Forelimb muscle (tissue), 1 donor: Measurements from ENCODE around the gene NUBP1. TPM values are rescaled to one million over a fixed set of nuclear protein-coding genes. Genes with fewer than 3 reads are reported as not detected.
A peak's percentile ranks its signal among the peaks of the same experiment; 100 is the strongest.
"Not testable (repeated sequence)": the region's sequence is repeated elsewhere in the genome, so short reads cannot be mapped to it uniquely, and the experiment has no call there.

Experiments
- DNase-seq: peaks from one replicate; pipeline ENCODE4 v3.0.0-alpha.2; 2013; ENCODE audit warnings: low read depth
- polyA plus RNA-seq: library from polyadenylated mRNA; unstranded; fragments of 120-200 nt; gene quantifications from one replicate; pipeline ENCODE4 v1.2.1, GENCODE V29; 2013; ENCODE audit not compliant: insufficient read length

NUBP1 gene
- polyA plus RNA-seq, result 31.2 TPM

DNA sequence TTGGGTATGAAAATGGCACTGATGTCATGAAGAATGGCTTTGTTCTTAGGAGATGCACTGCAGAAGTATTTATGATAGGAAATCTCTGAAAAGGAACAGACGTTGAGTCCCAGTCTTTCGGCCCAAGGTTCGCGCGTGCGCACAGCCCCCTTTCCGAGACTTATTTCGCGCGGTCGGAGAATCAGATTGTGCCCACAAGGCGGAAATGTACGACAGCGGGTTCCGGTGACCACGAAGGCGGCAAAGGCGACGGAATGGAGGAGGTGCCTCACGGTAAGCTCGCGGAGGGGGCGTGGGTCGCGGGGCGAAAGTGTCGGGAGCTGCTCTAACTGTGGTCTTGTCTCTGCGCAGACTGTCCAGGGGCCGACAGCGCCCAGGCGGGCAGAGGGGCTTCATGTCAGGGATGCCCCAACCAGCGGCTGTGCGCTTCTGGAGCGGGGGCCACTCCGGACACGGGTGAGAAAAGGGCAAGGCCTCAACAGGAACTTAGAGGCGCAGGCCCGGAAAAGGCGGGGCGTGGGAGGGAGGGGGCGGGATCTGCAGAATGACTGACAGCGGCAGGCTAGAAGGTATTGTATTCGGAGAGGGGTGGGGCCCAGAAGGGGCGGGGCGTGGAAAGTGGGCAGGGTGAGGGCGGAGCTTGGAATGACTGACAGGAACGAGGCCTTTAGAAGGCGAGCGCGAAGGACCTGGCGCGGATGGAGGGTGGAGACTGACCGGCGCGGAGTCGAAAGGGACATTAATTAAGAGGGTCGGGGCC lies at the start of gene NUBP1:
Gene NUBP1, plus strand, starts transcription at position 233 of the 760 bp plus-strand sequence. Its CDS starts 22 bp downstream, at position 255.
- DNase-seq, result peak; percentile 89

DNA sequence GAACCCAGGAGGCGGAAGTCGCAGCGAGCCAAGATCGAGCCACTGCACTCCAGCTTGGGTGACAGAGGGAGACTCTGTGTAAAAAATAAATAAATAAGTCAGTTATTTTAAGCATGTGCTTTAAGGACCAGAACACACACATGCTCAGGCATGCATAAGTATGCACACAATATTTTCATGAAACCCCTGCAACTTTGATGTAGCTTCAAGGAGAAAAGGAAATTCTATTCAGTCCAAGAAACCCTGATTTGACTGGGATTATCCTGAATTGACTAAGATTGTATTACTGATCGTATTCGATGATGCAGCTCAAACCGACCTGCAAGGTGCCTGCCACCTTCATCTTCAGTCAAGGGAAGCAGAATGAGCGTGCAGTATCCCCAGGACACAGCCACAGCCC lies 49.8 kb upstream of the NUBP1 start:
- DNase-seq, result no peak

DNA sequence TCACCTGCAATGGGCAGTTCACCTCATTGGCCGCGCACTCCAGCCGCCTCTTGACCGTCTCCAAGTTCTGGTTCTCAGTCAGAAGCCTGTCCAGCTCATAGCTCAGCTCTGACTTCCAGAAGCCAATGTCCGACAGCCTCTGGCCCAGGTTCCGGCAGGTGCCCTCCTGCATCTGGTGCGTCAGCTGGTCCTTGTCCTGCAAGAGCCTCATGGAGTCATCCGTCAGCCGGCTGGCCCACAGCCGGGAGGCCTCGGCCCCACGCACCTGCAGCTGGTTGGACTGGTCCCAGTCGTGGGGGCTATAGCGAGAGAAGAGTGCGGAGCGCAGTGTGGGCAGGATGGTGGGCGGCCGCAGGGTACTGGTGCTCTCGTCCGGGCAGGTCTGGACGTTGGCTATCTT lies 49.3 kb upstream of the NUBP1 start:
- DNase-seq, result no peak

DNA sequence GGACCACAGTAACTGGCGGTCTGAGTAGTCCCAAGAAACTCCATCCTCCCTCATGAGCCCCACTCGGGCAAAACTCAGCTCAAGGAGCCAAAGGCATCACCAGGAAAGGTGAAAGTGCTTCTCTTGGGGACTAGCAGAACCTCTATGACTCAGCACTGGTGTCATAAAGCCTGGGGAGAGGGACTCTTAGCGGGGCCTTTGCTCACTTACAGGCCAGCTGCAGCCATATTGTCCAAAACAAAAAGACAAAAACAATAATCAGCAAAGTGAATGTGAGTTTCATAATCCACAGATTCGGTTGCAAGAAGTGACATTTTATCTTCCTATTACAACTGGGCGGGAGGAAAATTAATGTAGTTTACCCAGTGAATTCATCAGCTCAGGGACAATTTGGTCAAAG lies 48.8 kb upstream of the NUBP1 start, which contains the start of gene TEKT5:
Gene TEKT5, minus strand, starts transcription at position 101 of the 400 bp plus-strand sequence. Its CDS starts 57 bp downstream, at position 44.
- no peak for DNase-seq

DNA sequence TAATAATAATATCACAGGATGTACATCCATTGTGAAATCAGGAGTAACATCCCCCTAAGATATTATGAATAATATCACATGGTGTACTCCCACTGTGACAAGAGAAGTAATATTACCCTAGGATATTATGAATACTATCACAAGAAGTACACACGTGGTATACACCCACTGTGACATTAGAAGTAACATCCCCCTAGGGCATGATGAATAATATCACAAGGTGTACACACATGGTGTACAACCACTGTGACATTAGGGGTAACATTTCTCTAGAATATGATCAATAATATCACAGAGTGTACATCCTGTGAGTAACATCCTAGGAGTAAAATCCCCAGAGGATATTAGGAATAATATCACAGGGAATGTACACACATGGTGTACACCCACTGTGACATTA lies 43.9 kb upstream of the NUBP1 start:
- no peak for DNase-seq

DNA sequence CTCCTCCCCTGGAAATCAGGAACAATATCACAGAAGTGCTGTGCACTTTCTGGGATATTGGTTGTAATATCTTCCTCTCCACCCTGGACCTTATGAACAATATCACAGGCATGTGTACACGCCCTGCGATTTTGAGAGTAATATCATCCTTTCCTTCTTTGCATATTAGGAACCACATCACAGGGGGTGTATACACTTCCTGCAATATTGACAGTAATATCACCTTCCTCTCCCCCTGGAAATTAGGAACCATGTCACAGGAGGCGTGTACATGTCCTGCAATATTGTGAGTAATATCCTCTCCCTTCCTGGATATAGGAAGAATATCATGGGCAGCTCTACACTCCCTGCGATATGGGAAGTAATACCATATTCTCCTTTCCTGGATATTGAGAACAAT lies 34.7 kb upstream of the NUBP1 start:
- no peak for DNase-seq

DNA sequence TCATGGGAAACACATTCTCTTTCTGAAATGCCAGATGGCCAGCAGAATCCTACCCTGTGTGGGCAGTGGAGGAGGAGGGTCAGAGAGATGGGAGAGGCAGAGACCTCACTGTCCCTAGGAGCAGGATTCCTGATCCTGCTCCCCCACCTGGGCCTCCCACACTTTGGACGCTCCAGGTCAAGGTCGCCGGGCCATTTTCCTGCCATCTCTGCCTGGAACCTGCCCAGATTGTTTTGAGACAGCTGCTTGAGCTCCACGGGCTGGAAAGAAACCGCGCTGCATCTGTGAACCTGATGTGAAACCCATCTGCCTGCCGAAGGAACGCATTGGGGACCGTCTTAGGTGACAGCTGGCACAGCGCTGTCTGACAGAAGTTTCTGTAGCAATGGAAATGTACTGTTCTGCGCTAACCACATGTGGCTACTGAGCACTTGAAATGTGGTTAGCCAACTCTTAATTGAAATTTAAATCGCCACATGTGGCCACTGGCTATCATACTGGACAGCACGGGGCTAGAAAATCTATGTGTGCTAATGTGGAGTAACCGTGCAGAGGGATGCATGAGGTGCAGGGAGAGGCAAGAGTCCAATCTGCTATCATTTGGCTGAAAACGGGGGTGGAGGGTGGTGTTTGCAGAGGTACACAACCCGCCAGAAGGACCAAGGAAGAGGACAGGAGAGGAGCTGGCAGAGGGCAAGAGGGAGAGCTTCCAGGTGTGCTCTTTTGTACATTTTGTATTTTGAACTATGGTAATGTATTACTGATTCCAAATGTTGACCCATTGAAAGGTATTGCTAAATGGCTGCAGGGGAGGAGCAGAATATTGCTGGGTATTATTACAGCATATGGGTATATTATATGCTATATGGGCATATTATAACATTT lies 15.4 kb upstream of the NUBP1 start:
- no peak for DNase-seq

DNA sequence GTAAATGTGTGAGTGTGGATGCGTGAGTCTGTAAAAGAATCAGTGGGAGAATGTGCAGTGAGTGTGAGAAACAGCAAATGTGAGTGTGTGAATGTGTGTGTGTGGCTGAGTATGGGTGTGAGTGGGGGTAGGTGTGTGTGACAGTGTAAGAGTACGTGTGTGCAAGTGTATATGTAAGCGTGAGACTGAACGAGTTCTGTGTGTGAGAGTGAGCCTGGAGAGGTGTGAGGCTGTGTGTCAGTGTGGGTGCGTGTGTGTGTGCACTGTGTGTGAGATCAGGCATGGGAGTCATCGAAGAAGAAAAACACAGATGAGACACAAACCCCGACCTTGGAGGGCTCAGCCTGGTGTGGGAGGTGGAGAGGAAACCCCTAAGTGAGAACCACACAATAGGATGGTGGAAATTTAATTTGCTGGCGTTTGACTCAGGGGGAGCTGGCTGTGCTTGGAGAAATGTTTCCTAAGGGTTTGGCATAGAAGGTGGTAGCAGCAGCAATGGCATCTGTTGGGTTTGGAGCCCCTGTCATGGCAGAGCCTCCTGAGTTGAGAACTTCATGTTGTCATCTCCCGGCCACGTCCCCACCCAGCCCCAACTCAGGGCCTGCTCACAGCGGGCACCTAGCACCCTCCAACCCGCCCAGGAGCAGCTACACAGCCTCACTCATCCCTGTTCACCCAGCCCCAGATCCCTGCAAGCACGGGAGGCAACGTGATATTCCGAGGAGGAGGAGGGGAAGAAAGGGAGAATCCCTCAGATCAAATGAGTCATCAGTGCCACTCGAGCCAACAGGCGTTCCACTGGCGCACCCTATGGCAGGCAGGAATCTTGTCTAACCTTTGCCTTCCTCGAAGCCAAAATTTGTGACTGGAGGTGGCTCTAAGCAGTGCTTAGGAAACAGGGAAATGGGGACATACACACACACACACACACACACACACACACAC lies 14.3 kb upstream of the NUBP1 start:
- no peak for DNase-seq

DNA sequence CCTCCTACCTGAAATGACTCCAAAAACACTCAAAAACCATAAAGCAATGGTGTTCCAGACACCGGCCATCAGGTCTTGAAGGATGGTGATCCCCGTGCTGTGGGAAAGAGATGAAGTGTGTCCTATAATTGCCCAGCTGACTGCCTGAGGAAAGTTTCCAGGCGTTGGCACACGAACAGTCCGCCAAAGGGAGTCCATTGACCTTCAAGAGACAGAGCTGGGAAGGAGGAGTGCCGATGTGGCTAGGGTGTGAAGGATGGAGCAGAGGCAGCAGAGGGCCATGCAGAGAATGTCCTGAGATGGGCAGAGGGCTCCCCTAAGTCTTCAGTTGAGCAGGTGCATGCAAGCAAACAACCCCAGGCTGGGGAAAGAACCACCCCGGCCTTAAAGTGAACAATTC lies 11.9 kb upstream of the NUBP1 start:
- no peak for DNase-seq

DNA sequence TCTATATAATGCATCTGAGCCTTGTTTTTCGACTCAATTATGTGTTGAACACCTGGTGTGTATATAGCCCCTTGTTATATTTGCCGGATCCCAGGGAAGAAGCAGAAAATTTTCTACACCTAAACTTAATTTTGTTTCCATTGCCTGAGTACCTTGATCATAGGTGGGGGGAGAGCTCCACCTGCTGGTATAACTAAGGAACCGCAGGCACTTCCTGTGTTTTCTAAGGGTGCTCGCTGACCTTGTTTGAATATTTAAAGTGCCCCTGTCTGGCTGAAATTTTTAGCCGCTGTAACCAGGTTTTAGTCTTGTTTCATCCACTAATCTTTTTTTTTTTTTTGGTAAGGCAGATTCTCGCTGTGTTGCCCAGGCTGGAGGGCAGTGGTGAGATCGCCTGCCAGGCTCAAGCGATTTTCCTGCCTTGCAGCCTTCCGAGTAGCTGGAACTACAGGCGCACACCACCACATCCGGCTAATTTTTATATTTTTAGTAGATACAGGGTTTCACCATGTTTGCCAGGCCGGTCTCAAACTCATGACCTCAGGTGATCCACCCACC lies 6.5 kb upstream of the NUBP1 start:
- no peak for DNase-seq

DNA sequence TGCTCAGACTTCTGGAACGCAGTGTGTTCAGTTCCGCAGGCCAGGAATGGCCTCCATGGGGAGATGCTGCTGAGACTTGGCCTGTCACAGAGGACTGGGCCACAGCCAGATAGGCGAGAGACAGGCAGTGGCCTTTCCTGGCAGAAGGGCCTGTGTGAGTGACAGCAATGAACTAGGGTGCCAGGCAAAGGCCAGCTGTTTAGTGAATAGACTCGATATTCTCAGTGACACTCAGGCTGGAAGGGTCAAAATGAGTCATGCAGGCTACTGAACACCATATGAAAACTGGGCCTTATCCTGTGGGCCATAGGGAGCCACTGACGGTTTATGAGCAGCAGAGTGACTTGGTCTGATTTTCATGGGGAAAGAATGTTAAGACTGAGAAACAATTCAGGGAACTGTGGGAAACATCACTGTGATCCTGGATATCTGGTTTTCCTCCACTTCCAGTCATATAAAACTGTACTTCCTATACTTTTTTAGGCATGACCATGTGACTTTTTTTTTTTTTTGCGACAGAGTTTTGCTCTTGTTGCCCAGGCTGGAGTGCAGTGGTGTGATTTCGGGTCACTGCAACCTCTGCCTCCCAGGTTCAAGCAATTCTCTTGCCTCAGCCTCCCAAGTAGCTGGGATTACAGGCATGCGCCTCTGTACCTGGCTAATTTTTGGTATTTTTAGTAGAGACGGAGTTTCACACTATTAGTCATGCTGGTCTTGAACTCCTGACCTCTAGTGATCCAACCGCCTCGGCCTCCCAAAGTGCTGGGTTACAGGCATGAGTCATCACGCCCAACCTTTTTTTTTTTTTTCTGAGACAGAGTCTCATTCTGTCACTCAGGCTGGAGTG lies 5.2 kb upstream of the NUBP1 start:
- DNase-seq, result no peak

DNA sequence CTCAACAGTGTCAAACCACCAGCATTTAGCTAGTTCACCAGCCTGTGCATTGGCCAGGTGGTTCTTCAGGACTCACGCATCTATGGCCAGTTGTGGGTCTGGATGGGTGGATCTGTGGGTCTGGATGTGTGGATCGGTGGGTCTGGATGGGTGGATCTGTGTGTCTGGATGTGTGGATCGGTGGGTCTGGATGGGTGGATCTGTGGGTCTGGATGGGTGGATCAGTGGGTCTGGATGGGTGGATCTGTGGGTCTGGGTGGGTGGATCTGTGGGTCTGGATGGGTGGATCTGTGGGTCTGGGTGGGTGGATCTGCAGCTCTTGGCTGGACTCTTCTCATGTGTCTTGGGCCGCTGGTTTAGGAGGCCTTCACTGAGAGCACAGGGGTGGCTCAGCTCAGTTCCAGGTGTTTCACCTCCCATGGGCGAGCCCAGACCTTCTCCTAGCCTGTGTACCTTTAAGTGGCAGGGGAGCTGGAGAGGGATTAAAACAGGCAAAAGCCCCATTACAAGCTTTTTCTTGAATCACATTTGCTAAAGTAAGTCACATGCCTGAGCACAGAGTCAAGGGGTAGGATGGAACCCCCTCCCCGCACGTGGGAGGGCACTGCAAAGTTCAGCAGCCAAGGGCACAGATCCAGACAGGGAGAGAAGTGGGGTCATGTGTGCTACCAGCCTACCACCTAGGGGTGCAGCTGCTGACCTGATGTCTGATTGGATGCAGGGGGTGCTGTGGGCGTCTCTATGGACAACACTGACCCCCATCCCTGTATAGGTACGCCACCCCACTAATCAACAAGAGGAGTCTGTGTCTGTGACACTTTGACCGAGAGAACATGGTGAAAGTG lies 3.4 kb upstream of the NUBP1 start:
- no peak for DNase-seq

DNA sequence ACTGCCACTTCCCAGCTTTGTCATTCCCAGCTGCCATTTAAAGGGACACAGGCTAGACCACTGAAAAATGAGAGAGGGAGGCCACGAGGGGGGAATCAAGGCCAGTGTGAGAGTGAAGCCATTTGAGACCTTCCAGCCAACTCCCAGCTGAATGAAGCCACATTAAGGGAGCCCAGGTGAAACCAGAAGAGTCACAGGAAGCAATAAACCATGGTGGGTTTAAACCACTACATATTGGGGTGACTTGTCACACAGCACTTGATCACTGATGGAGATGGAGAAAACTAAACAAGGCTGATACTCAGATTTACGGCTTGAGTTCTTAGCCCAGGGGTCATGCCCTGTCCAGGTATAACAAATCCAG lies 2.8 kb upstream of the NUBP1 start:
- no peak for DNase-seq

DNA sequence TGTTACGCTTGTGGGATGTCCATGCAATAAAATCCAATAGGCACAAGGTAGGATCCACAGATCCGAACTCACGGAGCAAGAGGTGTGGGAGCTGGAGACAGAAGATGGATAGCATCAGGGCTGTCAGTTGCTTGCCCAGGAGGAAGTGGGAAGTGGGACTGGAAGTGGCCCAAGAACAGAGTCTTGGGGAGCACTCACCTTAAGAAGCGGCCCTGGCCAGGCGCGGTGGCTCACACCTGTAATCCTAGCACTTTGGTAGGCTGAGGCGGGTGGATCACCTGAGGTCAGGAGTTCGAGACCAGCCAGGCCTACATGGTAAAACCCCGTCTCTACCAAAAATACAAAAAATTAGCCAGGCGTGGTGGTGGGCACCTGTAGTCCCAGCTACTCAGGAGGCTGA lies 2.4 kb upstream of the NUBP1 start:
- not testable (repeated sequence) for DNase-seq

DNA sequence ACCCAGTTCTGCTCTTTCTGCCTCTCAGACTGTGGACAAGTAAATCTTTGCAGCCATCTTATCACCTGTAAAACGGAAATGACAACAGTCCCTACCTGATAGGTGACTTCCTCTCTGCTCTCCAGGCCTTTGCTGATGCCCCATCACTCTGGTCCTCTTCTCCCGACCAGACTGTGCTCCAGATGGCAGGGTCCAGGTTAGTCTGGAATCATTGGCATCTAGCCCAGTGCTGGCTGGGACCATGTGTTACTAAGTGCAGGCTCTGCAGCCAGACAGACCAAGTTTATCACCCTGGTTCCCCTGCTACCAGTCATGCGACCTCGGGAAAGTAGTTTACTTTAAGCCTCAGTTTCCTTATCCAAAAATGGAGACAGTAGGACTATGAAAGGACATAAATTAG lies 1.8 kb upstream of the NUBP1 start:
- DNase-seq, result no peak

DNA sequence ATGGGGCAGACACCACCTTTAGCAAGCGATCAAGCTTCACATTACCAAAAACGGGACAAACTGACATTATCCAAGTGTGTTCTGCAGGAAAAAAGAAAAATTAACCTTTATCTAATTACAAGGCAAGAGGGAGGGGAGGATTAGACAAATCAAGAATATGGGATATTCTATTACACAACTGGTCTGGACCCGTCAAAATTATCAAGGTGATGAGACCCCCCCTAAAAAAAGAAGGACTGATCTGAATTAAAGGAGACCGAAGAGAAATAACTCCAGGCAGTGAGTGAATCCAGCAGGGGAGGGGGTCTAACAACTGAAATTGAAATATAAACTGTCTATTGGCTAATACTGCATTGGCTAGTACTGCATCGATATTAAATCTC lies 424 bp upstream of the NUBP1 start:
- no peak for DNase-seq

DNA sequence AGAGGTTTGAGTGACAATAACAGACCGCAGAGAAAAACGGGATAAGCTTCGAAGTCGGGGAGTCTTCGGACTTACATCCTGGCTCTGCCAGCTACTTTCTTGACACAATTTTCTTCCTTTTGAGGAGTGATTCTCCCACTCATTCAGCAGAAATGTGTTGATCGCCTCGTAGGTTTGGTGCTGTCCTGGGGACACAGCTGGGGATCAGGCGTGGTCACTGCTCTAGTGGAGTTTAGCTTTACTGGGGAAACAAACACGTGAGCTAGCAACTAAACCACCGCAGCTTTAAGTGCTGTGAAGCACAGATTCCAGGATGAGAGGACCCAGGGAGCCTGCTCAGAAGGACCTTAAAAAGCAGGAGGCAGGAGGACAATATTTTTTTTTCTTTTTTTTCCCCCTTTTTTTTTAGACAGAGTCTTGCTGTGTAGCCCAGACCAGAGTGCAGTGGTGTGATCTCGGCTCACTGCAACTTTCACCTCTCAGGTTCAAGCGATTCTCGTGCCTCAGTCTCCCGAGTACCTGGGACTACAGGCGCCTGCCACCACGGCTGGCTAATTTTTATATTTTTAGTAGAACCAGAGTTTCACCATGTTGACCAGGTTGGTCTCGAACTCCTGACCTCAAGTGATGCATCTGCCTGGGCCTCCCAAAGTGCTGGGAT lies 858 bp downstream of the NUBP1 start:
- DNase-seq, result no peak

DNA sequence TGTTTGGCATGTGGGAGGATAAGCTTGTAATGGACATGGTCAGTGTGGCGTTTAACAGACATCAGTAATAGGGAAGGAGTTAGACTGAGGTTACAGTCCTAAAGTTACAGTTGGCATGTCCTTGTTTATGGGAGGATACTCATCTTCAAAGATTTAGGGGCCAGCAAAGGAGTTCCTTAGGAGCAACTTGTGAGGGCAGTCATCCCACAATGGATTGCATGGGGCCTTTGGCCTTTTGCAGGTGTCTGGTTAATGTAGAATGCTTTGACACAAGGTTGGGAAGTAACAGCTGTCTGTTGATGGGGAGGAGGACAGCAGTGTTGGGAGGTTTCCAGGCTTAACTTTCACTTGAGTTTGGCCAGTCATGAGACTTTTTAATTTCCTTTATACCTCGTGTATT lies 2.2 kb downstream of the NUBP1 start:
- DNase-seq, result no peak

DNA sequence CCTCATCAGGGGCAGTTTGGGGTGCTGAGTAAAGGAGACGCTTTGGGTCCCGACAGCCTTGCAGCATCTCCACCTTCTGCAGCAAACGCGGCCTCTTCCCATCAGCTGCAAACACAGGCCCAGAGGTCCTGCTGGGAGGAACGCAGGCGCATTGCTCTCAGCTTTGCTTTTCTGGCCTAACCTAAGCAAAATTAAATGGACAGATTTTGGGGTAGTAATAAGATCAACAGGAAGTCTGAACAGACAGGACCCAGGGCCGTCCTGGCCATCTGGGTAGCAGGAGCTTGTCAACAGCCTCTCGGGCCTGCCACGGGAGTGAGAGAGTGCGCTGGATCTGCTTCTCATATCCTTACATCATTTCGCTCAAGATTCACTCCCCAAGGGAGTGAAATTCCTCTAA lies 7.2 kb downstream of the NUBP1 start:
- no peak for DNase-seq
